Measurements from ENCODE around the gene SEH1L.
"Not testable (repeated sequence)": the region's sequence is repeated elsewhere in the genome, so short reads cannot be mapped to it uniquely, and the experiment has no call there.

Gene SEH1L

GRCh38 chr18:12939162-12939561 lies 8.6 kb upstream of the SEH1L start:
- in situ Hi-C loops (cut with HindIII; ENCODE audit: low sequenced_read_pairs), result no loop called here

DNA sequence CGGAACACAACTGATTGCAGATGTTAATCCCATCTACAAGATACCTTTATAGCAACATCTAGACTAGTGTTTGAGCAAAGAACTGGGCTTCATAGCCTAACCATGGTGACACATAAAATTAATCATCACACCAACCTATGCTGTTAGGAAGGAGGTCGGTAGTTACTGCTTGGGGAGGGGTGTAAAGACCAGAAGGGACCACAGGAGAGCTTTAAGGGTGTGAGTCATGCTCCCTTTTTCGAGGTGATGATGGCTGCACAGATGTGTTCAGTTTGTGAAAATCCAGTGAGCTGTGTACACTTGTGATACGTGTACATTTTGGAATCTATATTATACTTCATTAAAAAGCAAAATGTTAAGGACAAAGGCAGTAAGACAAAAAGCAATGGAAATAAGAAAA lies 4.6 kb upstream of the SEH1L start:
- in situ Hi-C loops (cut with HindIII; ENCODE audit: low sequenced_read_pairs), result no loop called here

GRCh38 chr18:12944709-12945108 lies 3.1 kb upstream of the SEH1L start:
- in situ Hi-C loops (cut with HindIII; ENCODE audit: low sequenced_read_pairs), result no loop called here

DNA sequence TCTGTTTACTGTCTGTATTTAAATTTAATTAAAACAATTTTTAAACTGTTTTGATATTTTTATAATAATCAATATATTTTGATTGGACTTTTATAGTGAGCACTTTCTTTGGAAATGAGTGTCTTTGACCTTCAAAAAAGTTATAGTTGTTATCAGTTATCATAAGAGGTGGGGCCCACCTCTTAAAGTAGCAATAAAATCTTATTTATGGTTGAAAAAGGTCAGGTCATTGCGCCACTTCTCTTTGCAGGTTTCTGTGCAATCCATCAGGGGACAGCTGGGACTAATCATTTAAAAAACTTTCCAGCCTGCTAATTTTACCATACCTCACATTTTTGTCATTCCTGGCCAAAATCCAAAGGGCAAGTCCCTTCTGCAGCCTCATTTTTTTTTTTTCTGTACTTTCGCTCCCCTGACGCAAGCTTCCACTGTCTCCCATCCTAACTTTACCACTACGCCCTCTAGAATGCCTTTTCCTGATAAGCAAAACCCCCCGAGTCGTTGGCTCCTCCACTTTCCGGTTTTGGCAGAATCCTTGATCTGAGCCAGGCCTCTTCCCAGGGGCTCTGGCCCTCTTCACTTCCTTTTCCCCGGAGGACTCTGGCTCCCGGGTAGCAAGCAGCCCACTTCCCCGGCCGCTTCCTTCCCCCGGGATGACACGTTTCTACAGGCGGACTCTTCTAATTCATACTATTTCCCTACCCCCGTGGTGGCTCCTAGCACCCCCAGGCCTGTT lies 1.1 kb upstream of the SEH1L start:
- in situ Hi-C loops (cut with HindIII; ENCODE audit: low sequenced_read_pairs), result no loop called here

DNA sequence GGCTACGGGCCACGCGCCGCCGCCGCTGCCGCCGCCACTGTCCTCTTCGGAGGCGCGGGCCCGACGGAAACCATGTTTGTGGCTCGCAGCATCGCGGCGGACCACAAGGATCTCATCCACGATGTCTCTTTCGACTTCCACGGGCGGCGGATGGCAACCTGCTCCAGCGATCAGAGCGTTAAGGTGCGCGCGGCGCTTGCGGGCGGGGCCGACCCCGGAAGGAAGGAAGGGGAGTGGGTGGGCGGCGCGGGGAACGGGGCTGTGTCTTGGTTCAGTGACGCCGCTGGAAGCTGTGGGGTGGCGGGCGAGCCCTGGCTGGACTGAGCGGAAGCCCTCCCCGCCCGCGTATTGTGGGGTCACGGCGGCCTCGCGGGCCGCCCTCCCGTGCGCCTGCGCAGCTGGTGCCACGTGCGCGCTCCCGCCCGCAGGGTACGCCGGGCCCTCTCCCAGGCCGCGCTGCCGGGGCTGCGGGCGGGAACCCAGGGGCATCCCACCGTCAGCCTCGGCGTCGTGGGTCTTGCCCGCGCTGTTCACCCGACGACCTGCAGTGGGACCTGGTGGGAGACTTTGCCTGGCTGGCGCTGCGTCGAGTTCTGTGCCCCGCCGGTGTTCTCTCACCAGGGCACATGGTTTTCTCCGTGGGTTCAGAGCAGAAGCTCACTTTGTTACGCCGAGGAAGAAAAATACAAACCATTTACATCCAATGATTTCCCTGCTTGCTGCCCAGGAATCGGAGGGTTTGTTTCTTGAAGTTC lies 416 bp downstream of the SEH1L start:
- in situ Hi-C loops (cut with HindIII; ENCODE audit: low sequenced_read_pairs), result no loop called here

DNA sequence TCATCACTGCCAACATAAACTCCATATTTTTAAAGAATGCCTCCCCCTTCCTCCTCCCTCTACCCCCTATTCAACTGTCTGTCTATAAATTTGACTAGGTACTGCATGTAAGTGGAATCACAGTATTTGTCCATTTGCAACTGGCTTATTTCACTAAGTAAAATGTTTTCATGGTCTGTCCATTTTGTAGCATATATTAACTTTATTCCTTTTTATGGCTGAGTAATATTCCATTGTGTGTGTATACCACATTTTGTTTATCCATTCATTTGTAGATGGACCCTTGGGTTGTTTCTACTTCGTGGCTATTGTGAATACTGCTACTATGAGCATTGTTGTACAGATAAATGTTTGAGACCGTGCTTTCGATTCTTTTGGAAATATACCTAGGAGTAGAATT lies 10.7 kb downstream of the SEH1L start:
- in situ Hi-C loops (cut with HindIII; ENCODE audit: low sequenced_read_pairs), result no loop called here

DNA sequence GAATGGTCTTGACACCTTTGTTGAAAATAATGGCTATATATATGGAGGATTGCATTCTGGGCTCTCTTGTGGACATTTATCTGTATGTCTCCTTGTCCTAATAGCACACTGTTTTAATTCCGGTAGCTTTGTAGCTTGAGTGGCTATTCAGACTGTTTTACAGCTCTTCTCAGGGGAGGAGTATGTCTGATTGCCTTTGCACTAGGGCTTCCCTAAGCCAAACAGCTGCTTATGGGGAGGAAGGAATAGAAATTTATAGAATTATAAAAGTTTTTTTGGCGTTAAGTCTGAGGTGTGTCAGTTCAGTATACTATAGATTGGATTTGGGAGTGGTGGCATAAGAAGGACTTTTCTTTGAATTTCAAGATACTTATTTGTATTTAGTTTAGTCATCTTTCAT lies 12.6 kb downstream of the SEH1L start:
- in situ Hi-C loops (cut with HindIII; ENCODE audit: low sequenced_read_pairs), result no loop called here

GRCh38 chr18:12960853-12961397 lies 13.1 kb downstream of the SEH1L start:
- in situ Hi-C loops (cut with HindIII; ENCODE audit: low sequenced_read_pairs), result no loop called here

- in situ Hi-C loops (cut with HindIII; ENCODE audit: low sequenced_read_pairs), result no loop called here
These were observed 15.3 kb downstream of the SEH1L start for GRCh38 chr18:12963069-12963468.

DNA sequence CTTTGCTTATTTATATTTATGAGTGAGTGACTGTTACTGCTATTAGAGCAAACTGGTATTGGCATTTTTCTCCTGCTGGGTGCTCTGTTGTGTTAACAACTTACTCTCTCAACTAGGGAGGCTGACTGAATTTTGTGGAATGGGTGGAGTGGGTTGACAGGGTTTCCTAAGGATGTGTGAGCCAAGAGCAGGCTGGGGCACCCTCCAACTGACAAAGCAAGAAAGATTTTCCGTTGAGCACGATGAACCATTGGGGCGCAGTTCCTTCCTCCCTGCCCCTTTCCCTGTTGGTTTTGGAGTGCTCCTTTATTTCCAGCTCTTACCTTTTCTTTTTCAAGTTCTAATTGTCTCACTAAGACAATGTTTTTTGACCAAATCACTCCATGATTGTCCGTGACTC lies 20.3 kb downstream of the SEH1L start:
- in situ Hi-C loops (cut with HindIII; ENCODE audit: low sequenced_read_pairs), result no loop called here

GRCh38 chr18:12968619-12969018 lies 20.8 kb downstream of the SEH1L start:
- in situ Hi-C loops (cut with HindIII; ENCODE audit: low sequenced_read_pairs), result no loop called here

DNA sequence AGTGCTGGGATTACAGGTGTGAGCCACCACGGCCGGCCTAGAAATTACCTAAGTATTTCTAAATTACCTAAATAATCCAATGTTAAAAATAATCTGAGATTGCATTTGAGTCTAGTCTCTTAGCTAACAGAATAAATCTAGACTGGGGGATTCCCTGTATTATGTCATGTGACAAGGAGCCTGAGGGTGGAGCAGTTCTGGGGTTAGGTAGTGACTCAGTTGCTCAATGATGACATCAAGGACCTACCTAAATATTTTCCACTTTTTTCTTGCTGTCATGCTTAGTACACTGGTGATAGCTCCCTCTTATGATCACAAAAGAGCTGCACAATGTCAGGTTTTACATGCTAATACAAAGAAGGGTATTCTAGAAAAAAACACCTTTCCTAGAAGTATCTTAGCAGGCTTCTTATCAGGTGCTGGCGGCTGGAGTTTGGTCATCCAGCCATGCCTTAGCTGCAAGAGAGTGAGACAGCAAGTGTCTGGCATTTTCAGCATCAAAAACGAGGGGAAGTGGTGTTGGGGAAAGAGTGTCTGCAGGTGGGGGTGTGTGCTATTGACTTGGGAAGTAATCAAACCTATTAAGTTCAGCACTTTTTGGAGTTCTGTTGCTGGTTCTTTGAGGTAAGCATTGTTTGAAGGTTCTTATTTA lies 25.9 kb downstream of the SEH1L start:
- in situ Hi-C loops (cut with HindIII; ENCODE audit: low sequenced_read_pairs), result no loop called here

- in situ Hi-C loops (cut with HindIII; ENCODE audit: low sequenced_read_pairs), result no loop called here
These were observed 27.7 kb downstream of the SEH1L start for GRCh38 chr18:12975488-12975887.

DNA sequence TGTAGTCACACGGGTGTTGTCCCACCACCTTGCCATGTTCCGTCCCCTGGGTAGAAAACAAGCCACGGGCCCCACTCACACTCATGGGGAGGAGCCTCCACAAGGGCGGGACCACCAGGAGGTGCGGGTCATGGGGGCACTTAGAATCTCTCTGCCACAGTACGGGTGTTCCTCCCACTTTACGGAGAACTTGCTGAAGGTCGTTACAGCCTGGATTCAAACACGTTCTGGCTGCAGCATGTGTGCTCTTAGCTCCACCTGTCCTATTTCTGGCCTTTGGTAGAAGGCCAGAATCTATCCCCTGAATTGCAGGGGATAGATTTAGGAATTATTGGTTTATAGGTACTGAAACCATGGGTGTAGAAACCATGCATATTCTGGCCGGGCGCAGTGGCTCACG lies 28.5 kb downstream of the SEH1L start:
- in situ Hi-C loops (cut with HindIII; ENCODE audit: low sequenced_read_pairs), result no loop called here

GRCh38 chr18:12980065-12980464 lies 32.3 kb downstream of the SEH1L start:
- in situ Hi-C loops (cut with HindIII; ENCODE audit: low sequenced_read_pairs), result not testable (repeated sequence)

- in situ Hi-C loops (cut with HindIII; ENCODE audit: low sequenced_read_pairs), result no loop called here
These were observed 41.7 kb downstream of the SEH1L start for GRCh38 chr18:12989397-12990122.

GRCh38 chr18:12990123-12990475 lies 42.3 kb downstream of the SEH1L start:
- in situ Hi-C loops (cut with HindIII; ENCODE audit: low sequenced_read_pairs), result no loop called here

GRCh38 chr18:12990641-12990966 lies 42.8 kb downstream of the SEH1L start:
- in situ Hi-C loops (cut with HindIII; ENCODE audit: low sequenced_read_pairs), result no loop called here

- in situ Hi-C loops (cut with HindIII; ENCODE audit: low sequenced_read_pairs), result no loop called here
These were observed 43.4 kb downstream of the SEH1L start, which contains the start of gene CEP192 for GRCh38 chr18:12990967-12991820. TSS of gene CEP192 (plus strand) at chr18:12991362. CDS start at chr18:12999425, 8,063 bp downstream.

DNA sequence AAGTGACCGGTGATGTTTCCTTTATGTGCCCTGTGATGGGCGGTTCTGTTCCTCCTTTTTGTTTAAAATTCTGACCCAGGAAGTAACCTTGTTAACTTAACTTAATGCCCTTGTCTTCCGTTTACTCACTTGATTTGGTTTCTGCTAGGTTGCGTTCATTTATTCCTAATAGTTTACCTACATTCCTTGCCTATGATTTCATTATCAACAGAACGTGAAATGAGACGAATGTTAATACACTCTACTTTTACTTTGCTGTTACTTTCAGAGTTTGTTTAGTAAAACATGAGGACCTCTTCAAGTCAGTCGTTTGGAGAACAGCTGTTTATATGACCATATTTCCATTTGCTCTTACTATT lies 44.0 kb downstream of the SEH1L start:
- in situ Hi-C loops (cut with HindIII; ENCODE audit: low sequenced_read_pairs), result no loop called here
